HG03432 (cell line): Measurements from ENCODE around the gene CDH4.

ENCODE experiments used
- ATAC-seq: cut with Tn5 transposase; IDR thresholded peaks from one replicate; pipeline ENCODE4 v1.9.1; 2021; ENCODE audit warnings: mild to moderate bottlenecking, moderate library complexity; ENCODE audit not compliant: unreplicated experiment

The CDH4 gene

DNA sequence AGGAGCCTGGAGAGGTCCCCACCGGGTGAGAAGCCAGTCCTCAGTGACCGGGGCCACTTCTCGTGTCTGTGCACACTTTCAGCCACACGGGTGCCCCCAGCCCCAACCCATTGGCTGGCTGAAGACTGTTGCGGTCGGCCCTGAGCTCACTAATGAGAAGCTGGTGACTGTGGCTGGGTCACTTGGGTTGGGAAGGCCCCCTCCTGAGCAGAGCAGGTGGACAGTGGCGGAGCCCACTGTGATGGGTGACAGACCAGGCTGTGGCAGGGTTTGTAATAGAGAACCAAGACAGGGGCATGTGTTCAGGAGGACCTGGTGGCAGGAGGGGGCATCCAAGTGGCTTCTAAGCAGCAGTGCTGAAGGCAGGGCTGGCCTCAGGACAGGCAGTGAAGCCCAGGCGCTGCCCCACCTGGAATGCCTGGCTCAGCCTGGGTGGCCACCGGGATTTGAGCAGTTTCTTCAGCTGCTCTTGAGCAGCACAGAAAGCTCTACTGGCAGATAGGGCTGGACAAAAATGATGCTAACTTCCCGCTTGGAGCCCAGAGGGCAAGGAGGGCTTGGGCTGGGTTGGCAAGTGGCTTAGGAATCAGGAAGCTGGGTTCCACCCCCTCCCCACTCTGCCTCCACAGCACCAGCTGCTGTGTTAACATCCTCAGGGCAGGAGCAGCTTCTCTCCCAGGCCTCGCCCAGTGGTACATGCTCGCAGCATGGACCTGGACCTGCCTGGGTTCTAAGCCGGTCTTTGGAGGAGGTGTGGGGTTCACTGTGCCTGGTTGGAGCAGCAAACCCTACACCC is 256.4 kb downstream of the CDH4 start:
- ATAC-seq: no peak

DNA sequence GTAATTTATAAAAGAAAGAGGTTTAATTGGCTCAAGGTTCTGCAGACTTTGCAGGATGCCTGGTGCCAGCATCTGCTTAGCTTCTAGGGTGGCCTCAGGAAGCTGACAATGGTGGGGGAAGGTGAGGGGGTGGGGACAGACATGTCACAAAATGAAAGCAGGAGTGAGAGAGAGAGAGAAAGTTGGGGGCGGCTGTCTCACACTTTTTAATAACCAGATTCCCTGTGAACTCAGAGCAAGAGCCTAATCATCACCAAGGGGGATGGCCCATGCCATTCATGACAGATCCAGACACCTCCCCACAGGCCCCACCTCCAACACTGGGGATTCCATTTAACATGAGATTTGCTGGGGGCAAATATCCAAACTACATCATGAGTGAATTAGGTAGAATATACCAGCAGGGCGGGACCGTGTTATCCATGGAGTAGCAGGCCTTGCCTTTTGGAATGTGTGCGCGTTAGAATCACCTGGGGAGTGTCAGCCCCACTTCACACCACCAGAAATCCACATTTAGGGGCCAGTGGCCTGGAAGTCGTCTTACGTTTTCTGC is 258.8 kb downstream of the CDH4 start:
- no peak for ATAC-seq

DNA sequence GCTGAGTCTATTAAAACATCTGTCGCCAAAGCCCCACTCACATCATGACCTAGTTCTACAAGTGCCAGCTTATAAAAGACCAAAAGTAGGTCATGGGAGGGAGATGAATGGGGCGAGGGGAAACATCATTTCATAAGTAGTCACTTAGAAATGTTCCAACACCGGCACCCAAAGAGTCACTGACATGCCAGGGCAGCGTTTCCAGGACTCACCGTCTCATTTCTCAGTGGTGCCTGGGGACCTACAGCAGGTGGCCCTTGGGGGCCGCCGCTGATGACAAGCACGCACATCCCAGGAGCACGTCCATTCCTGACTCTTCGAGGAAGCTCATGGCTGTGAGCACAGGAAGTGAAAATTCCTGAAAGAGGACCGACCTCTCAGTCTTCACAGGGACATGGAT is 260.4 kb downstream of the CDH4 start:
- no peak for ATAC-seq

DNA sequence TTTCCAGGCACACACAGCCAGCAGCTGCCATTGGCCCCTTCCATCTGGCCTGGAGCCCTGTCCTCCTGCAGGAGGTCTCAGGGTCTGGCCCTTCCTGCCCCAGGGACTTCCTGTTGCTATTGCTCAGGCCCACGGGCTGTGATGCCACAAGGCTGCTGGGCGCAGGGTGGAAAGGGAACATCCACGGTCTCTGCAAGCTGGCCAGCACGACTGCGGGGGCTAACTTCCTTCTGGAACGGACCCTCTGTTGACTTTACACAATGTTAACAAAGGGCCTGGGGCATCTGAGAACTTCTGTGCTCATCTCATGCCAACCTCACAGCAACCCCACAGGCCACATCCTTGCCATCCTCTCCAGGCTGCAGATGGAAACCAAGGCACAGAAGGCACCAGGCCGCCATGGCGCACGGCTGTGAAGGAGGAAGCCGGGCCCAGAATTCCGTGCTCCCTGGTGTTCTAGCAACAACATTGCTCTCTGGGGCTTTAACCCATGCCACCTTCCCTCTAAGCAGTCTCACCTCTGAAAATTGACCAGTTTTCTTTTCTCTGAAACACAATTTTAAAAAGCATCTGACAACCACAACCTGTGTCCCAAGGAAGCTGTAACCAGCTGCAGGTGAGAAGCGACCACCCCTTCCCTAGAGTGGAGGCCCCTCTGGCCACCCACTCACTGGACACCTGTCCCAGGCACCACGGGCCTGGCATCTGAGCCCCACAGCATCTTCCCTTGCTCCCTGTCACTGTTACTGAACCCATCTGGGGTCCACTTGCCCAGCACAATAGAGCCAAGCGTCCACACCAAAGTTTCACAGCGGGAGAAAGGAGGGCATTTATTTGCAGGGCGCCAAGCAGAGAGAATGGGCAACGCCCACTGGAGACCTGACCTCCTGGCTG is 261.3 kb downstream of the CDH4 start:
- ATAC-seq: no peak

DNA sequence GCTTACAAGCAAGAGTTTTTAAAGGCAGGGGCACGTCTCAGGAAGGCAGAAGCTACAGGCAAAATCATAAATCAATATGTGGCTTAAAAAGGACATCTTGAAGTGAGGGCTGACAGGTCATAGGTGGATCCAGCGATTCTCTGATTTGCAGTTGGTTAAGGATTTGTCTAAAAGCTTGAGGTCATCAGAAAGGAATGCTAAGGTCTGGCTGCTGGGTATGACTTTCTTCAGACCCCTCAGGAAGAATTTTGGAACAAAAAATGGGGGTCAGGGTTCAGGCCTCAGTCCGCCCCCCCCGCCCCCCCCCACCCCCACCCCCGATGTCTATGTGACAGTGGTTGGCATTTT is 261.9 kb downstream of the CDH4 start:
- ATAC-seq: no peak

DNA sequence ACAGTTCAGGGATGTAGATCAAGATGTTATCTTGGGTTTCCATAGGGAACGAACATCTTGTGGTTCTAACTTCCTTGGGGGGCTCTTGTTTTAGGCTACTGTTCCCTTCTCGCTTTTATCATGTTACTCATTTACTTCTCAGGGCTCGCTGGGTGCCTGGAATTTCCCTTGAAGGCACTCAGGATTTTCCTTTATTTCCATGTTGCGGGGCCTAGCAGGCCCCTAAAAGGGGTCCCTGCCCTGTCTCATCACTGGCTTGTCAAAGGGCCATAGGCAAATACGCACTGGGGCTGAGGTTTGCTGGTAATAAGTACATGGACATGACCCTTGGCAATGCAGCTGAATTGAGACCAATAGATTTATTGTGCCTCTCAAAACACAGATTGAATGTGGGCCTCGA is 262.3 kb downstream of the CDH4 start:
- ATAC-seq: no peak

DNA sequence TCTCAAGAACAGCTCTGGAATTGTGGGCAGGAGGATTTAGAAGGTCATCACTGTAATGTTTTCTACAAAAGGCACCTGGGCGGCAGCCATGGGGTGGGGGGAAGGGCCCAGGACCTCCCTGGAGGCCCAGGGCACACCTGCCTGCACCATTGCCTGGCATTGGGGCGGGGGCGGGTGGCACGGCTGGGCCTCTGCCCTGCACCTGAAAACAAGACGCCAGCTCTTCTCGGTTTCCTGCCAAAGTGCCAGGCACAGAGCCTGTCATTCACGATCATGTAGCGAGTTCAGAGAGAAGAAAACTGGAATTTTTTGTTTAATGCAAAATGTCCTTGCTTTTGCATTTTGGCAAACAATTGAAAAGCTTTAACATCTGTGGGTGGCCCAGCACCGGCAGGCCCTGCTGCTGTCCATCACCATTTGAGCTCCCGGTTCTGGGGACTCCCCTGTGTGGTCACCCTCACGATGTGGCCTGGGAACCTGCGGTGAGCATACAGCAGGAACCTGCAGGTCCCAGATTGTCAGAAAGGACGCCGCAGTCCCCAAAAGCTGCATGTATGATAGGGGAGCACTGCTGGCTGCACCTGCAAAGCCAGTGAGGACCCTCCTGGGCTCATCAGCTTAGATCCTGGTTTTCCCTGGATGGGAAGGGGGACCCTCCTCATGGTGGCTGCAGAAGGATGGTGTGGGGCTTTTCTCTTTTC is 262.9 kb downstream of the CDH4 start:
- no peak for ATAC-seq

DNA sequence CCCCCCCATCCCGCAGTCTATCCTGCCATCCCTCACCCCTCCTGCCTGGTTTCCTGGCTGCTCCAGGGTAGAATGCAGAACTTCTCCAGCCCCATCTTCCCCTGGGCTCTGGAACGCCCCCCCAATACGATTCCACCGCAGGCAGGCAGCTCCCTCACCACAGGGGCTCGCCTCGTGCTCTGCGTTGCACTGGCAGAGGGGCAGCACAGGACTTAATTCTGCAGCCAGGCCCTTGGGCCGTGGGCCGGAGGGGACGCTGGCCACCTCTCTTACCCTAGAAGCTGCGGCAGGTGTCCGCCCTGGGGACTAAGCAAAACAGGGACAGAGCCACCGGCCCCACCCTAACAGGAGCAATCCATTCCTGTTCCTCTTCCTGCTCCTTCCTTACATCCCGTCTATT is 263.9 kb downstream of the CDH4 start:
- ATAC-seq: no peak

DNA sequence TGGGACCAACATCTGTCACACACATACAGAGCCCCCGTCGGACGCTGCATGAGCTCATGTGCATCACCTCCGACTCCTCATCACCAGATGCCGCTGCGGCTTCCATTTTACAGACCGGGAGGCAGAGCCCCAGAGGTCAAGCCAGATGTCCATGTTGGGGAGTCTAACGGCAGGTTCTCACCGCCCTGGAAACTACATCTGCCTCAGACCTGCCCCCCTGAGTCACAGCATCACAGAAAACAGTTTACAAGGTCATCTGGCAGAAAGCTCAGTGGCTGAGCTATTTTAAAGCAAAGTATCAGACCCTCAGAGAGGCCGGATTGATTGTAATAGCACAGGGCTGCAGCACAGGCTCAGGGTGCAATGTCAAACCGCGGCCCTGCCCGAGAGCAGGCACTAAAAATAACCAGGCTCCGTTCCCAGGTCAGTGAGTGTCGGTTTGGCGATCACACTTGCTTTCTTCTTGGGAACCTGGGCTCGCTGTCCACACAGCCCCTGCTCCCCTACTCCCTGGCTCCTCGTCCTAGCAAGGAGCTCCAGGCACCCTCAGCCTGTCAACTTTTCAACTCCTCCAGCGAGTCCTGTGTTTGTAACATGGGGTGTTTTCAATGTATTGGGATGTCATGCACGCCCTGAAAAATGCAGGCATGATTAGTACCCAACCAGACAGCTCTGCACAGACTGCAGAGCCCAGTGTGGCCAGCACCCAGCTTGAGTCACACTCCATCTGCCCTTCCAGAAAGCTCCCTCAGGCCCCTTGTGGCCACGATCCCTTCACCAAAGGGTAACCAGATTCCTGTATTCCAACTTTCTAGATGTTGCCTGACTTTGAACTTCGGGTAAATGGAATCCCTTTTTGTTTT is 264.5 kb downstream of the CDH4 start:
- no peak for ATAC-seq

DNA sequence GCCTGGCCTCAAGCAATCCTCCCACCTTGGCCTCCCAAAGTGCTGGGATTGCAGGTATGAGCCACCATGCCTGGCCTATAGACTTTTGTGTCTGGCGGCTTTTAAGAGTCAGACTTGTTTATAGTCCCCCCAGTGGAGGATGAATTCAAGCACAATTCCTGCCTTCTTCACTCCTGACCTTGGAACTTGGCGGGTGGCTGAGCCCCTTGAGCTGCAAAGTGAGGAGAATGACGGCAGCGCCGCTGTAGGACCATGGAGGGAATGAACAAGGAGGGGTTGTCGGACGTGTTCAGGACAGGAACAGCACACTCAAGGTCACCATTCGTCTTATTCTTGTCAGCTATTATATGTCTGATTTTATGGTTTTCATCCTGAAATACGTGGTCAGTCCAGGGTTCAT is 265.4 kb downstream of the CDH4 start:
- ATAC-seq: no peak

DNA sequence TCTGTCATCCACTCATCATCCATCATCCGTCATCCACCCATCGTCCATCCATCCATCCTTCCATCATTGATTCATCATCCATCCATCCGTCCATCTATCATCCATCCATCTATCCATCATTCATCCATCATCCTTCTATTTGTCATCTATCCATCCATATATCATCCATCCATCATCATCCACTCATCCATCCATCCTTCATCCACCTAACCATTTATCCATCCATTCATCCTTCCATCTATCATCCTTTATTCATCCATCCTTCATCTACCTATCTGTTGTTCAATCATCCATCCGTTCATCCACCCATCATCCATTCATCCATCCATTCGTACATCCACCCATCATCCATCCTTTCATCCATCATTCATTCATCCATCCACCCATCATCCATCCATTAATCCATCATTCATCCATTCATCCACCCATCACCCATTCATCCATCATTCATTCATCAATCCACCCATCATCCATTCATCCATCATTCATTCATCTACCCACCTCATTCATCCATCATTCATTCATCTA is 266.4 kb downstream of the CDH4 start:
- ATAC-seq: no peak

DNA sequence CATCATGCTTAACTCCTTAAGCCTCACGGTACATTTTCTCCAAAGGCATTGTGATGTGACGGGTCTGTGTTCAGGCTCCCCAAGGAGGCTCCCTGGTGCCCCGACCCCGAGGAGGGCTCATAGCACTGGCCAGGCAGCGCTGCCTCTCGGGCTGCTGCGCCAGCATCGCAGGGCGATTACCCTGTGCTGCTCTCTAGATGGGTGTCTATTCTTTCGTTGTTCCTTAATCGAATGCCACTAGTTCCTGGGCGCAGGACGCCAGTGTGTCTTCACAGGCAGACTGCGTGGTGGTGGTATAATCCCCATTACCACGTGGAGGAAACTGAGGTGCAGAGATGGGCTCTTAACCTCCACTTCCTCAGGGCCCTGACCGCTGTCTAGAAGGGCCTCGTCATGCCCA is 267.4 kb downstream of the CDH4 start:
- no peak for ATAC-seq

DNA sequence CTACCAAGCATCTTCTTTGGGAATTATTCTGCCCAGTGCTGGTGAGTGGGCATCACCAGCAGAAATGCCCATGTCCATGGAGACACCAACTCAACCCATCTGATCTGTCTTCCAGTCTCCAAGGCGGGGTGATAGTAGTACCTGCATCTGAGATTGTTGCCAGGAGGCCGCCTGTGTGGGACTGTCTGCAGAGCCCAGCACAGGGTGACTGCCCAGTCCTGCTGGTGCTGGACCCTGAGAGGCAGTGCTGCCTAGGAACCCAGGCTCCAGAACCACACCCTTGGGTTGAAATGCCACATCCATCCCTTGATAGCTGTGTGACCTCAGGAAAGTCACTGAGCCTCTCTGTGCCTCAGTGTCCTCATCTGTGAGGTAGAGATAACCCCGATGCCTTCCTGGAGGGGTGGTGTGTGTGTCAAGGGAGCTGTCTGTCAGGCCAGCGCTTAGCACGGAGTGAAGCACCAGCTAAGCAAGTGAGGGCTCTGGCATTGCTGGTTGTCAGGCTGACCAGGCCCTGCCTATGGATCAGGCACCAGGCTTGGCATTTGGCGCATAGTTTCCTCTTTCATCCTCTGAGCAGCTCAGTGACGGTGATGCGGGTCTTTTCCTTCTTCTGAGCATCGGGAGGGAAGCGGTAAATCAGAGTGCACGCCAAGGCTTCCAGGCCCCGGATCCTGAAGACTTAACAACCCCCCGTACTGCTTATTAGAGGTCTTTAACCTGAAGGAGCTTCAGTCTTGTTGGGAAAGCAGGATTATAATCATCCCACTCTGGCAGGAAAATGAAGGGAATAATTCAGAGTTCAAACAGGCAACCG is 268.2 kb downstream of the CDH4 start:
- ATAC-seq: no peak

DNA sequence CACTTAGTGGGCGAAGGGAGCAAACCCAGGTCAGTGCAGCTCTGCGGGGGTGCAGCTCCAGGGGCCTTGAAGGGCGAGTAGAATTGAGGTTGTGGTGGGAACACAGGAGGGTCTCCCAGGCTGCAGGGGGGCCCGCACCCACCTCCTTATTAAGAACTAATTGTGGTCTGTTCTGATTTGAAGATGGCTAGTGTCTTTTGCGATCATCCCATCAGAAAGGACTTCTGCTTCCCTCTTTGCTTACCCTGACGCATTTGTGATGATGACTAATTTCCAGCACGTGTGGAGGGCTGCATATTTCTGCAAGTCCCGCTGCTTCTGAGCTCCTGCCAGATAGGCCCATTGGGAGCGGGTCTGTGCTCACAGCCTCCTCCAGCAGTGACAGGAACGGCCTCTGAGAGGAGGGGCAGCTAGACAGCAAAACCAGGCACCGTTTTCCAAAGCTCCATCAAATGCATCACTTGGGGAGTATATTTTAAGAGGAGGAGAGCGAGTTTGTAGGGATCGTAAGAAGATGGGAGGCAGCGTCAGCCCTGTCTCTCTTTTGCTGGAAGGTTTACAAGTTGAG is 268.9 kb downstream of the CDH4 start:
- no peak for ATAC-seq

DNA sequence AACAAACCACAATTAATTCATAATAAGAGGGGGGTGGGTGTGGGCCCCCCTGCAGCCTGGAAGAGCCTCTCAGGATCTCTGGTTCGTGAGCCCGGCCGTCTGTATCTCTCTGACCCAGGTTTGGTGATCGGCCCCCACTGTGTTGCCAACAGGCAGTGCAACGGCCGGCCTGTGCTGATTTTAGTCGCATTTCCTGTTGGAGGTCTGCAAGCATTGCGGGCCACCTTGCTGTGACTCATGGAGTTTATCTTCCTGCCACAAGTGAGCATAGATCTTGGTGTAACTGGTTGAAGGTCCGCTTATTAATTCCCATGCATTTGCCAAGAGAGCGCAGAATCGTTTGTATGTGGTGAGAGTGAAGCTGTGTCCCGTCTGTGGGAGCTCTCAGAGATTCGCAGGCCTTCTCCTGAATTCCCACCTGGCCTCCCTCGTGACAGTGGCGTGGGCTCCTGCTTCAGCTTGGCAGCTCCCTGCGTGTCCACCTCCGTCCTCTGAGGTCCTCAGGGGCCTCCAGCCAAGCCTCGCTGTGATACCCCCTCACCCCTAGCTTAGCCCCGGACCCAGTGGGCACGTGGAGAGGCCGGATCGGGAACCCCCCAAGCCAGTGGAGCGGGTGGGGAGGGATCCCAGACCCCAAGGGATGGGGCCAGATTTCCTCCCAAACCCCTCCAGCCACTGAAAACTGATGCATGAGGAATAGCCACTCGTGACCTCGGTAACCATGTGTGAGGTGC is 269.8 kb downstream of the CDH4 start:
- no peak for ATAC-seq

DNA sequence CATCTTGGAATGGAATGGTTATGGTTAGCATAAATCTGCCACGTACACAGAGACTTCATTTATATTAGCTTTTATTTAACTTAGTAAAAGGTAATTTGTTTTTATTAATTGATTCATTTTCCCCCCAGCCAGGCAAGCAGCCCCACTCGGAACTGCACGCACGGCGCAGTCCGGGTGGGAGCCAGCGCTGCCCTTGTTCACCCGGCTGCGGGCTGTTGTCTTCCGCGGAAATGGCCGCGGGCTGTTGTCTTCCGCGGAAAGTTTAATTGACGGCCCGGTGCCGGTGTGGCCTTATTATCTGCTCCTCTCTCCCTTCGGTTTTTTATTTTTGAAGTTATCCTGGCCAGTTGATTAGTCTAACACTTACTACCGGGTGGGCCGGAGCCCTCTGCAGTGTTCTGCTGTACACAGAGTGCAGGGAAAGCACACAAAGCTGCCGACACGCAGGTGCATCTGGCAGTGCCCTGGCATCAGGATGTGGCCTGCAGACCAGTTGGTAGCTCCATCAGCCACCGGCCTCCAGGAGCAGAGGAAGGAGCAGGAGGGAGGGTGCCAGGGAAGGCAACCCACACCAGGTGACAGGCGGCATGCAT is 270.5 kb downstream of the CDH4 start:
- no peak for ATAC-seq

DNA sequence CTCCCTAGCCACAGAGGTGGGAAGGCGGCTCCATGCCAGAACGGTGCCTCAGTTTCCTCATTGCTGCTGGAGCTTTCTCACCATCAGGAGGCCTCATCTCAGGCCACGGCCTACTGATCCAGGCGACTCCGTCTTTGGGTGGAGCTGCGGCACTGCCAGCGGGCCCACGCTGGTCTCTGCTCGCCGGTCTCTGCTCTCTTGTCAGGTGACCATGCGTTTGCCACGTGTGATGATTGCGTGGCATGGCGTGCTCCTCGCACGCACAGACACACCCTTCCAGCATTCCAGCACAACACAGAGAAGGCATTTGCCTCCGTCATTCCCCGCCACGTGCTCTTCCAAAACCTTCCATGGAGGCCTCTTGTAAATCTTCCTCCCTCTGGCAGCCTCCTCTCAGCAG is 271.1 kb downstream of the CDH4 start:
- ATAC-seq: no peak
